ENCODE results near the gene MAGEB16.

MAGEB16 gene

GRCh38 chrX:35798042-35798441 is at the start of gene MAGEB16:
Gene MAGEB16, plus strand, starts transcription at chrX:35798342. Its CDS starts 3,855 bp downstream, at chrX:35802197.
- DNase-seq = no peak

GRCh38 chrX:35773958-35774564 is 24.1 kb upstream of the MAGEB16 start:
- DNase-seq = no peak

GRCh38 chrX:35785075-35785474 is 13.1 kb upstream of the MAGEB16 start:
- DNase-seq = no peak

GRCh38 chrX:35786271-35786670 is 11.9 kb upstream of the MAGEB16 start:
- no peak for DNase-seq

- no peak for DNase-seq
These were observed 10.3 kb upstream of the MAGEB16 start for GRCh38 chrX:35787867-35788266.

GRCh38 chrX:35800474-35800873 is 2.3 kb downstream of the MAGEB16 start:
- no peak for DNase-seq

GRCh38 chrX:35809781-35810180 is 11.6 kb downstream of the MAGEB16 start:
- no peak for DNase-seq

- no peak for DNase-seq
These were observed 21.1 kb downstream of the MAGEB16 start for GRCh38 chrX:35819241-35819640.

GRCh38 chrX:35826503-35826902 is 28.4 kb downstream of the MAGEB16 start:
- no peak for DNase-seq

GRCh38 chrX:35829501-35829900 is 31.4 kb downstream of the MAGEB16 start:
- no peak for DNase-seq

- DNase-seq = no peak
These were observed 43.7 kb downstream of the MAGEB16 start for GRCh38 chrX:35841872-35842271.

- no peak for DNase-seq
These were observed 44.5 kb downstream of the MAGEB16 start for GRCh38 chrX:35842674-35843073.

GRCh38 chrX:35847736-35848135 is 49.6 kb downstream of the MAGEB16 start:
- DNase-seq = no peak
